A549 (cell line): ENCODE data around the gene PHACTR2. TPM values are rescaled to one million over a fixed set of nuclear protein-coding genes. Genes with fewer than 3 reads are reported as not detected.

Experiments used
- ATAC-seq, 2 experiments: fragments of 200-7000 bp in 1 of 2; fragments of >200 bp in 1 of 2; cut with Nextera tagmentation in 1 of 2; cut with Tn5 transposase in 1 of 2; 3 replicates each; pipeline versions ENCODE4 v1.8.0 to v1.9.1; 2018 to 2020; ENCODE audit warnings: mild to moderate bottlenecking in 1 of 2, moderate library complexity in 1 of 2
- CTCF ChIA-PET: fragments of 300-600 bp; sonication (Branson Sonifier 250); formaldehyde crosslinking; extraction: SDS; loops from one replicate; lab custom pipeline; 2021; ENCODE audit warnings: antibody characterized with exemption, inconsistent platforms; lab: Yijun Ruan, JAX
- POLR2A ChIA-PET: fragments of 350-600 bp; formaldehyde crosslinking; extraction: SDS; loops from one replicate; lab custom pipeline; 2021; ENCODE audit warnings: antibody characterized with exemption, inconsistent platforms; lab: Yijun Ruan, JAX
- DNase-seq, 2 experiments: peaks; one replicate each; pipeline versions ENCODE4 v3.0.0 to v3.0.0-alpha.2; 2011 to 2016; ENCODE audit warnings: low read depth in 1 of 2, low spot score in 1 of 2
- FAIRE-seq: peaks from 2 replicates; lab custom pipeline; 2011; peaks lifted over from hg19 to GRCh38; lab: Jason Lieb, UNC
- H3K27ac ChIP-seq, 2 experiments: fragments of >200 bp; sonication (Bioruptor Twin); formaldehyde crosslinking; 3 replicates each; pipeline ENCODE4 v1.5.1; 2016 to 2017
- H3K4me1 ChIP-seq: fragments of >200 bp; sonication (Bioruptor Twin); formaldehyde crosslinking; 3 replicates; pipeline ENCODE4 v1.6.1; 2016
- H3K4me2 ChIP-seq: fragments of >200 bp; sonication (Bioruptor Twin); formaldehyde crosslinking; 3 replicates; pipeline ENCODE4 v1.6.1; 2016
- H3K4me3 ChIP-seq: fragments of >200 bp; sonication (Bioruptor Twin); formaldehyde crosslinking; 3 replicates; pipeline ENCODE4 v1.5.1; 2016
- H3K9me3 ChIP-seq: fragments of >200 bp; sonication (Bioruptor Twin); formaldehyde crosslinking; 3 replicates; pipeline ENCODE4 v1.6.1; 2016
- BCL3 ChIP-seq: fragments of >200 bp; sonication (Bioruptor Twin); formaldehyde crosslinking; IDR thresholded peaks from 3 replicates; pipeline ENCODE4 v1.6.1; 2016
- BHLHE40 ChIP-seq: IDR thresholded peaks from 2 replicates; pipeline ENCODE4 v1.6.1; 2012; ENCODE audit warnings: low read depth, low read length, inconsistent platforms
- CEBPB ChIP-seq, 2 experiments: fragments of >200 bp in 1 of 2; sonication (Bioruptor Twin) in 1 of 2; formaldehyde crosslinking in 1 of 2; IDR thresholded peaks; 2 replicates each; pipeline ENCODE4 v1.6.1; 2012 to 2016
- CTCF ChIP-seq: fragments of >200 bp; sonication (Bioruptor Twin); formaldehyde crosslinking; IDR thresholded peaks from 3 replicates; pipeline ENCODE4 v1.5.1; 2016
- ELK1 ChIP-seq: fragments of 150-350 bp; IDR thresholded peaks from 2 replicates; pipeline ENCODE4 v1.6.1; 2014; ENCODE audit warnings: low read depth, mild to moderate bottlenecking, low read length
- FOXS1 ChIP-seq: fragments of 250-450 bp; sonication (Bioruptor Pico); IDR thresholded peaks from 2 replicates; pipeline ENCODE4 v1.5.0; 2020; ENCODE audit warnings: mild to moderate bottlenecking, moderate library complexity
- GATA3 ChIP-seq: IDR thresholded peaks from 2 replicates; pipeline ENCODE4 v1.6.1; 2012; ENCODE audit warnings: borderline replicate concordance
- HEYL ChIP-seq: fragments of 250-450 bp; sonication (Bioruptor Pico); IDR thresholded peaks from 2 replicates; pipeline ENCODE4 v1.8.0; 2021; ENCODE audit warnings: mild to moderate bottlenecking, moderate library complexity
- HMGXB4 ChIP-seq: fragments of 250-450 bp; sonication (Bioruptor Pico); IDR thresholded peaks from 2 replicates; pipeline ENCODE4 v1.5.0; 2021; ENCODE audit warnings: mild to moderate bottlenecking, moderate library complexity, borderline replicate concordance
- HOXA7 ChIP-seq: fragments of 250-450 bp; sonication (Bioruptor Pico); IDR thresholded peaks from 2 replicates; pipeline ENCODE4 v1.5.0; 2020; ENCODE audit warnings: mild to moderate bottlenecking, moderate library complexity
- HOXB13 ChIP-seq: fragments of 250-450 bp; sonication (Bioruptor Pico); IDR thresholded peaks from 2 replicates; pipeline ENCODE4 v1.5.0; 2020; ENCODE audit warnings: low read depth, mild to moderate bottlenecking, moderate library complexity
- HOXB5 ChIP-seq: fragments of 250-450 bp; sonication (Bioruptor Pico); IDR thresholded peaks from 2 replicates; pipeline ENCODE4 v1.5.0; 2020; ENCODE audit warnings: mild to moderate bottlenecking, moderate library complexity
- JUNB ChIP-seq: fragments of >200 bp; sonication (Bioruptor Twin); formaldehyde crosslinking; IDR thresholded peaks from 2 replicates; pipeline ENCODE4 v1.6.1; 2016
- KDM1A ChIP-seq: fragments of 200-600 bp; sonication (generic); IDR thresholded peaks from 2 replicates; pipeline ENCODE4 v1.6.1; 2016; ENCODE audit warnings: low read depth, mild to moderate bottlenecking
- MAFK ChIP-seq: fragments of 450-650 bp; IDR thresholded peaks from 2 replicates; pipeline ENCODE4 v1.6.1; 2014; ENCODE audit not compliant: partially characterized antibody
- MAX ChIP-seq: IDR thresholded peaks from 2 replicates; pipeline ENCODE4 v1.6.1; 2012
- NPAS2 ChIP-seq: fragments of 250-450 bp; sonication (Bioruptor Pico); IDR thresholded peaks from 2 replicates; pipeline ENCODE4 v1.8.0; 2022; ENCODE audit warnings: mild to moderate bottlenecking, moderate library complexity, borderline replicate concordance
- POLR2AphosphoS2 ChIP-seq: conservative IDR thresholded peaks from 2 replicates; pipeline ENCODE4 v1.6.1; 2012; ENCODE audit warnings: low read length, improper control_type of control experiment, inconsistent platforms
- RAD21 ChIP-seq, 2 experiments: fragments of >200 bp in 1 of 2; sonication (Bioruptor Twin) in 1 of 2; formaldehyde crosslinking in 1 of 2; IDR thresholded peaks in 1 of 2; conservative IDR thresholded peaks in 1 of 2; 2 replicates in 1 of 2; 3 replicates in 1 of 2; pipeline ENCODE4 v1.6.1; 2012 to 2018; ENCODE audit warnings: inconsistent platforms in 1 of 2
- RARB ChIP-seq: fragments of 250-450 bp; sonication (Bioruptor Pico); IDR thresholded peaks from 2 replicates; pipeline ENCODE4 v1.8.0; 2021; ENCODE audit warnings: mild to moderate bottlenecking, moderate library complexity
- RCOR1 ChIP-seq: fragments of 150-350 bp; IDR thresholded peaks from 2 replicates; pipeline ENCODE4 v1.6.1; 2014; ENCODE audit warnings: antibody characterized with exemption, low read length, low read depth
- REST ChIP-seq: fragments of 200-600 bp; sonication (generic); IDR thresholded peaks from 2 replicates; pipeline ENCODE4 v1.6.1; 2016; ENCODE audit warnings: antibody characterized with exemption, mild to moderate bottlenecking, moderate library complexity
- RFX5 ChIP-seq: fragments of 450-650 bp; IDR thresholded peaks from 2 replicates; pipeline ENCODE4 v1.7.1; 2014; ENCODE audit warnings: antibody characterized with exemption, mild to moderate bottlenecking, moderate library complexity
- SMC3 ChIP-seq: fragments of >200 bp; sonication (Bioruptor Twin); formaldehyde crosslinking; IDR thresholded peaks from 3 replicates; pipeline ENCODE4 v1.6.1; 2018; ENCODE audit warnings: inconsistent platforms
- SREBF2 ChIP-seq: fragments of 450-650 bp; IDR thresholded peaks from 2 replicates; pipeline ENCODE4 v1.6.1; 2014; ENCODE audit warnings: mild to moderate bottlenecking, moderate library complexity
- TP53 ChIP-seq: fragments of 250-450 bp; sonication (Bioruptor Pico); IDR thresholded peaks from 2 replicates; pipeline ENCODE4 v1.5.0; 2021; ENCODE audit warnings: mild to moderate bottlenecking, moderate library complexity
- ZC3H11A ChIP-seq: fragments of 450-650 bp; IDR thresholded peaks from 2 replicates; pipeline ENCODE4 v1.6.1; 2014; ENCODE audit warnings: antibody characterized with exemption, mild to moderate bottlenecking
- WGBS: methylation state at CpG from one replicate; pipeline ENCODE4 v1.1.6; 2017; ENCODE audit errors: missing lambda C conversion rate; 5-methylcytosine and 5-hydroxymethylcytosine counted together
- polyA plus RNA-seq, 4 experiments: library from polyadenylated mRNA; depleted of rRNA in 3 of 4; stranded (reverse); fragments of >200 nt; fragmentation: RNase III in 1 of 4; extraction: RNeasy Plus Mini Kit Qiagen cat#74134 plus additional on column Dnase treatment in 1 of 4; gene quantifications; 2 replicates in 3 of 4; 3 replicates in 1 of 4; pipeline ENCODE4 v1.2.3, GENCODE V29; 2011 to 2017

Gene PHACTR2
- polyA plus RNA-seq, 2 of the 4 experiments (the other 2 are of a cell fraction): 2.5 to 10.4 TPM

GRCh38 chr6:143731789-143732188 lies 54.0 kb downstream of the PHACTR2 start:
- Histone ChIP-seq H3K4me3 (no peak overlapping the region), H3K27ac (no peak overlapping the region), H3K9me3 (no peaks in the 10 kb centered on the region), H3K4me2 (no peak overlapping the region), H3K4me1 (0 out of 3 replicates have a peak, but pooled peaks cover 6% of the 10 kb centered on the region)
- WGBS: 94% methylated on average over 1 of the region's 1 CpG
- TF ChIP-seq HOXA7 (CRISPR knock-in tag) (no peak), BHLHE40 (no peak), MAX (no peak), BCL3 (no peak), RFX5 (no peak), JUNB (no peak), SREBF2 (no peak), TP53 (CRISPR knock-in tag) (no peak), CTCF (no peak), ZC3H11A (no peak), KDM1A (no peak), NPAS2 (CRISPR knock-in tag) (no peak), FOXS1 (CRISPR knock-in tag) (no peak), HMGXB4 (CRISPR knock-in tag) (no peak), MAFK (no peak), RARB (no peak)
- ChIA-PET POLR2A (no interaction called here), CTCF (no interaction called here)
- ATAC-seq: no peak
- FAIRE-seq: no peak
- DNase-seq: no peak

- H3K27ac ChIP-seq: no peak overlapping the region
- H3K4me3 ChIP-seq: no peak overlapping the region
- 0 out of 3 replicates have a peak, but pooled peaks cover 6% of the 10 kb centered on the region for H3K4me1 ChIP-seq
- no peak overlapping the region for H3K4me2 ChIP-seq
- H3K9me3 ChIP-seq: no peaks in the 10 kb centered on the region
- ATAC-seq: no peak
- DNase-seq: no peak
- no peak for TF ChIP-seq HOXB5
- no peak for TF ChIP-seq POLR2AphosphoS2
- no peak for TF ChIP-seq CEBPB (IDR thresholded peaks at IDR 0.05)
- no peak for TF ChIP-seq KDM1A
- no peak for TF ChIP-seq ELK1
- TF ChIP-seq SMC3: no peak
- TF ChIP-seq HOXB13 (CRISPR knock-in tag): no peak
- no peak for TF ChIP-seq SREBF2
- no peak for TF ChIP-seq MAX
- TF ChIP-seq RCOR1: no peak
- TF ChIP-seq REST: no peak
- no peak for TF ChIP-seq GATA3
- no peak for TF ChIP-seq RAD21 (conservative IDR thresholded peaks at IDR 0.05 in 1 of 2, IDR thresholded peaks at IDR 0.05 in 1 of 2)
- TF ChIP-seq HEYL (CRISPR knock-in tag): no peak
- TF ChIP-seq NPAS2 (CRISPR knock-in tag): no peak
- TF ChIP-seq, all 56 proteins: peak for 0
- ChIA-PET CTCF (interaction anchor here (0.6 kb wide), 1 partner anchor 97 kb away, joined by 3 read pairs; no protein-coding TSS in a partner anchor), POLR2A (no interaction called here)
- 96% methylated on average over 1 of the region's 1 CpG for WGBS
- no peak for FAIRE-seq
These were observed 54.8 kb downstream of the PHACTR2 start for GRCh38 chr6:143732536-143732935.
